HepG2 (cell line): ENCODE measurements around the gene OTUD6A. TPM values are rescaled to one million over a fixed set of nuclear protein-coding genes. Genes with fewer than 3 reads are reported as not detected.

Experiments
- ATAC-seq: fragments of 200-7000 bp; cut with Tn5 transposase; 3 replicates; pipeline ENCODE4 v1.9.1; 2020; ENCODE audit warnings: mild to moderate bottlenecking, moderate library complexity
- Bru-seq: library from RNA; stranded (reverse); fragments of 400-500 nt; gene quantifications from one replicate; lab custom pipeline; 2021; lab: Mats Ljungman, UMichigan
- BruChase-seq, 2 experiments: library from RNA; stranded (reverse); fragments of 400-500 nt; gene quantifications; one replicate each; lab custom pipeline; 2021; lab: Mats Ljungman, UMichigan
- BruUV-seq: library from RNA; stranded (reverse); fragments of 400-500 nt; replicated peaks from 2 replicates; lab custom pipeline; 2021; lab: Mats Ljungman, UMichigan
- CTCF ChIA-PET: fragments of 300-600 bp; formaldehyde crosslinking; extraction: SDS; loops from one replicate; lab custom pipeline; 2021; ENCODE audit warnings: low total read pairs, inconsistent platforms, low intra/inter-chr PET ratio; lab: Yijun Ruan, JAX
- POLR2A ChIA-PET: fragments of 350-600 bp; sonication (Branson Sonifier 250); formaldehyde crosslinking; loops from one replicate; lab custom pipeline; 2020; ENCODE audit warnings: antibody characterized with exemption, inconsistent platforms; lab: Yijun Ruan, JAX
- DNase-seq: peaks from one replicate; pipeline ENCODE4 v3.0.0-alpha.2; 2015; ENCODE audit warnings: low spot score
- FAIRE-seq: peaks from 3 replicates; lab custom pipeline; 2011; peaks lifted over from hg19 to GRCh38; lab: Jason Lieb, UNC
- H2AFZ ChIP-seq: one replicate; pipeline ENCODE4 v1.6.1; 2011; ENCODE audit warnings: low read length, inconsistent platforms
- H3K27ac ChIP-seq: fragments of 300-600 bp; 3 replicates; pipeline ENCODE4 v1.8.0; 2011; ENCODE audit warnings: mixed run types, mild to moderate bottlenecking, mixed read lengths, low read length, inconsistent platforms; ENCODE audit not compliant: insufficient read depth; ENCODE audit errors: extremely low read length
- H3K27me3 ChIP-seq, 2 experiments: fragments of 200-600 bp in 1 of 2; 2 replicates in 1 of 2; 3 replicates in 1 of 2; pipeline versions ENCODE4 v1.6.0 to v1.8.0; 2011; ENCODE audit warnings: low read length in 2 of 2, mild to moderate bottlenecking in 2 of 2, moderate library complexity in 2 of 2, inconsistent platforms in 1 of 2; ENCODE audit not compliant: insufficient read depth in 2 of 2, control insufficient read depth in 1 of 2
- H3K36me3 ChIP-seq, 2 experiments: fragments of 200-600 bp in 1 of 2; replicated peaks in 1 of 2; 2 replicates in 1 of 2; 3 replicates in 1 of 2; pipeline versions ENCODE4 v1.5.1 to v1.8.0; 2011; ENCODE audit warnings: low read length in 2 of 2, inconsistent platforms in 1 of 2; ENCODE audit not compliant: insufficient read depth in 2 of 2, control insufficient read depth in 1 of 2
- H3K4me1 ChIP-seq: 2 replicates; pipeline ENCODE4 v1.5.1; 2012; ENCODE audit warnings: low read length, inconsistent platforms; ENCODE audit not compliant: insufficient read depth
- H3K4me2 ChIP-seq: 2 replicates; pipeline ENCODE4 v1.6.0; 2011; ENCODE audit warnings: low read depth, low read length, inconsistent platforms
- H3K4me3 ChIP-seq, 3 experiments: fragments of 200-600 bp in 1 of 3; sonication (generic), shearing (Covaris generic) in 1 of 3; replicated peaks in 1 of 3; 2 replicates each; pipeline ENCODE4 v1.5.1; 2011 to 2016; ENCODE audit warnings: low read length in 3 of 3, inconsistent platforms in 2 of 3, low read depth in 2 of 3, mild to moderate bottlenecking in 2 of 3, control low read depth in 1 of 3, mixed read lengths in 1 of 3; ENCODE audit not compliant: insufficient read depth in 1 of 3
- H3K79me2 ChIP-seq: one replicate; pipeline ENCODE4 v1.6.1; 2011; ENCODE audit warnings: low read length, inconsistent platforms; ENCODE audit not compliant: insufficient read depth
- H3K9ac ChIP-seq: 2 replicates; pipeline ENCODE4 v1.6.0; 2011; ENCODE audit warnings: mild to moderate bottlenecking, low read depth, low read length, inconsistent platforms; ENCODE audit not compliant: insufficient read depth
- H3K9me3 ChIP-seq: 2 replicates; pipeline ENCODE4 v1.5.1; 2012; ENCODE audit warnings: mild to moderate bottlenecking, low read length
- H4K20me1 ChIP-seq: 2 replicates; pipeline ENCODE4 v1.6.0; 2011; ENCODE audit warnings: inconsistent platforms, mild to moderate bottlenecking, low read length, moderate library complexity; ENCODE audit not compliant: insufficient read depth
- ARNT2 ChIP-seq: sonication (generic); formaldehyde crosslinking; IDR thresholded peaks from 2 replicates; pipeline ENCODE4 v1.8.0; 2022; ENCODE audit warnings: mild to moderate bottlenecking, low read depth, missing genetic modification reagents, moderate library complexity
- DR1 ChIP-seq: sonication (generic); formaldehyde crosslinking; IDR thresholded peaks from 2 replicates; pipeline ENCODE4 v1.8.0; 2021; ENCODE audit warnings: mild to moderate bottlenecking, missing genetic modification reagents, inconsistent platforms
- HOXA9 ChIP-seq: sonication (generic); formaldehyde crosslinking; IDR thresholded peaks from 2 replicates; pipeline ENCODE4 v1.8.1; 2022; ENCODE audit warnings: missing genetic modification reagents, mild to moderate bottlenecking, moderate library complexity, borderline replicate concordance
- KLF12 ChIP-seq: sonication (generic); formaldehyde crosslinking; IDR thresholded peaks from 2 replicates; pipeline ENCODE4 v1.4.0; 2020; ENCODE audit warnings: missing genetic modification reagents, borderline replicate concordance
- NCOA2 ChIP-seq: sonication (generic); formaldehyde crosslinking; IDR thresholded peaks from 2 replicates; pipeline ENCODE4 v1.8.0; 2022; ENCODE audit warnings: inconsistent platforms
- NFKBIZ ChIP-seq: IDR thresholded peaks from 2 replicates; pipeline ENCODE4 v1.6.1; 2018; ENCODE audit warnings: missing genetic modification reagents, missing compliant biosample characterization
- RFX3 ChIP-seq: IDR thresholded peaks from 2 replicates; pipeline ENCODE4 v1.6.1; 2016; ENCODE audit warnings: missing biosample characterization, missing genetic modification reagents
- SP5 ChIP-seq: IDR thresholded peaks from 2 replicates; pipeline ENCODE4 v1.6.1; 2016; ENCODE audit warnings: low read depth, borderline replicate concordance
- SPEN ChIP-seq: sonication (generic); formaldehyde crosslinking; IDR thresholded peaks from 2 replicates; pipeline ENCODE4 v1.5.1; 2020; ENCODE audit warnings: low read depth, mild to moderate bottlenecking, missing genetic modification reagents
- TCF7L2 ChIP-seq: IDR thresholded peaks from 2 replicates; pipeline ENCODE4 v1.6.1; 2011; ENCODE audit warnings: mild to moderate bottlenecking, low read depth, low read length, moderate library complexity
- TRIM22 ChIP-seq: fragments of 450-650 bp; IDR thresholded peaks from 2 replicates; pipeline ENCODE4 v1.6.1; 2017
- ZHX1 ChIP-seq: sonication (generic); formaldehyde crosslinking; IDR thresholded peaks from 2 replicates; pipeline ENCODE4 v1.8.1; 2022; ENCODE audit warnings: low read depth, mild to moderate bottlenecking, missing genetic modification reagents
- ZNF572 ChIP-seq: sonication (generic); formaldehyde crosslinking; IDR thresholded peaks from 2 replicates; pipeline ENCODE4 v1.5.1; 2020; ENCODE audit warnings: mild to moderate bottlenecking, missing genetic modification reagents
- ZNF589 ChIP-seq: sonication (generic); formaldehyde crosslinking; conservative IDR thresholded peaks from 2 replicates; pipeline ENCODE4 v1.8.0; 2022; ENCODE audit warnings: mild to moderate bottlenecking, moderate library complexity, missing genetic modification reagents
- ZNF639 ChIP-seq: conservative IDR thresholded peaks from 2 replicates; pipeline ENCODE4 v1.6.1; 2018; ENCODE audit warnings: missing genetic modification reagents
- ZSCAN12 ChIP-seq: sonication (generic); formaldehyde crosslinking; IDR thresholded peaks from 2 replicates; pipeline ENCODE4 v1.9.0; 2021; ENCODE audit warnings: mild to moderate bottlenecking, missing genetic modification reagents
- WGBS: methylation state at CpG from one replicate; pipeline ENCODE4 v1.1.6; 2017; ENCODE audit warnings: low lambda C conversion rate; 5-methylcytosine and 5-hydroxymethylcytosine counted together
- in situ Hi-C: cut with HindIII; loops from 2 replicates; pipeline ENCODE4 v1.10.0; 2017; ENCODE audit warnings: low pct_unique_long_range_greater_than_20kb; ENCODE audit not compliant: extremely low pct_ligation_motif_present
- intact Hi-C: fragments of 100-400 bp; cut with micrococcal nuclease; formaldehyde crosslinking; loops from one replicate; pipeline ENCODE4 v1.10.0; 2022; ENCODE audit not compliant: unreplicated experiment
- long read RNA-seq, 2 experiments: library from RNA in 1 of 2; library from polyadenylated mRNA in 1 of 2; stranded (forward) in 1 of 2; unstranded in 1 of 2; transcript quantifications; one replicate each; pipeline ENCODE4 v2.0.0, GENCODE V29; 2019 to 2022
- polyA minus RNA-seq, 3 experiments: library from RNA; depleted of rRNA, polyadenylated mRNA; stranded (reverse); fragments of >200 nt; gene quantifications; 2 replicates each; pipeline ENCODE4 v1.2.3, GENCODE V29; 2011; ENCODE audit warnings: low replicate concordance in 1 of 3
- polyA plus RNA-seq, 8 experiments: library from polyadenylated mRNA; depleted of rRNA in 3 of 8; stranded (reverse) in 7 of 8; unstranded in 1 of 8; fragments of >200 nt; fragmentation: Illumina TruSeq in 4 of 8; extraction: Trizol in 4 of 8; gene quantifications; 2 replicates each; pipeline versions ENCODE4 v1.2.1 to v1.2.3, GENCODE V29; 2011 to 2016; ENCODE audit warnings: low read depth in 4 of 8, missing spikeins in 1 of 8, mixed read lengths in 1 of 8; ENCODE audit not compliant: insufficient read depth in 1 of 8
- total RNA-seq, 5 experiments: library from RNA; depleted of rRNA; stranded (reverse); fragments of >200 nt; fragmentation: Illumina TruSeq; extraction: Trizol; gene quantifications; 2 replicates each; pipeline ENCODE4 v1.2.3, GENCODE V29; 2016; ENCODE audit warnings: low read depth in 1 of 5

Gene OTUD6A
- total RNA-seq (2016; rRNA removed; fragmentation: Illumina TruSeq; extraction: Trizol) (not detected in 2 replicates), polyA plus RNA-seq (2011; rRNA removed) (not detected in 2 replicates), polyA minus RNA-seq (2011; rRNA and poly(A)+ RNA removed; ENCODE audit: low replicate concordance) (not detected in 2 replicates), Bru-seq, nascent RNA (not detected), BruChase-seq, experiment 1, labeled RNA remaining after a 6-hour chase (percentile 21 among the genes with signal in this experiment), BruChase-seq, experiment 2, labeled RNA remaining after a 2-hour chase (percentile 20 among the genes with signal in this experiment)
- not detected in 2 replicates for total RNA-seq (2016; cell fraction: cytosol; rRNA removed; fragmentation: Illumina TruSeq; extraction: Trizol; ENCODE audit: low read depth)
- total RNA-seq (2016; cell fraction: insoluble cytoplasmic fraction; rRNA removed; fragmentation: Illumina TruSeq; extraction: Trizol): not detected in 2 replicates
- not detected in 2 replicates for total RNA-seq (2016; cell fraction: membrane; rRNA removed; fragmentation: Illumina TruSeq; extraction: Trizol)
- not detected in 2 replicates for total RNA-seq (2016; cell fraction: nucleus; rRNA removed; fragmentation: Illumina TruSeq; extraction: Trizol)
- polyA plus RNA-seq (2011; cell fraction: cytosol; rRNA removed): not detected in 2 replicates
- polyA plus RNA-seq (2011; cell fraction: nucleus; rRNA removed): not detected in 2 replicates
- not detected in 2 replicates for polyA plus RNA-seq (2012)
- polyA plus RNA-seq (2016; cell fraction: cytosol; fragmentation: Illumina TruSeq; extraction: Trizol; ENCODE audit: low read depth): not detected in 2 replicates
- polyA plus RNA-seq (2016; cell fraction: insoluble cytoplasmic fraction; fragmentation: Illumina TruSeq; extraction: Trizol; ENCODE audit: low read depth): not detected in 2 replicates
- not detected in 2 replicates for polyA plus RNA-seq (2016; cell fraction: membrane; fragmentation: Illumina TruSeq; extraction: Trizol; ENCODE audit: low read depth)
- polyA plus RNA-seq (2016; cell fraction: nucleus; fragmentation: Illumina TruSeq; extraction: Trizol; ENCODE audit: insufficient read depth, low read depth): not detected in 2 replicates
- not detected in 2 replicates for polyA minus RNA-seq (2011; cell fraction: cytosol; rRNA and poly(A)+ RNA removed)
- polyA minus RNA-seq (2011; cell fraction: nucleus; rRNA and poly(A)+ RNA removed): not detected in 2 replicates
- long read RNA-seq, experiment 1: 0 reads
- long read RNA-seq, experiment 2: 0 reads

- Histone ChIP-seq H4K20me1 (no peaks in the 10 kb centered on the region), H3K27ac (no peak within 1 kb of the TSS), H3K4me3 (no peak within 1 kb of the TSS), H3K27me3 (0 out of 5 replicates have a peak, but pooled peaks cover 0 to 4% of the 10 kb centered on the region in 2 experiments), H3K36me3 (no peaks in the 10 kb centered on the region), H3K9ac (no peak within 1 kb of the TSS), H3K4me2 (no peak within 1 kb of the TSS), H2AFZ (no peak within 1 kb of the TSS), H3K4me1 (no peaks in the 10 kb centered on the region), H3K9me3 (no peaks in the 10 kb centered on the region), H3K79me2 (no peaks in the 10 kb centered on the region)
- ATAC-seq: no peak
- ChIA-PET POLR2A (no interaction called here), CTCF (no interaction called here)
- FAIRE-seq: no peak
- 69% methylated on average over 13 of the region's 14 CpGs for WGBS
- in situ Hi-C loops (no loop called here), intact Hi-C loops (no loop called here)
- no peak for DNase-seq
- no TSS peak for BruUV-seq
- TF ChIP-seq DR1 (CRISPR knock-in tag) (no peak), ZNF572 (CRISPR knock-in tag) (no peak), NCOA2 (CRISPR knock-in tag) (no peak), SP5 (CRISPR knock-in tag) (no peak), ZNF639 (CRISPR knock-in tag) (no peak), SPEN (CRISPR knock-in tag) (no peak), TRIM22 (no peak), TCF7L2 (no peak), HOXA9 (CRISPR knock-in tag) (no peak), ZSCAN12 (CRISPR knock-in tag) (no peak), KLF12 (CRISPR knock-in tag) (no peak), NFKBIZ (CRISPR knock-in tag) (no peak), RFX3 (no peak), ZNF589 (CRISPR knock-in tag) (no peak), ZHX1 (CRISPR knock-in tag) (no peak), ARNT2 (no peak)
Measured at GRCh38 chrX:70062076-70062475, at the start of gene OTUD6A. Gene OTUD6A, plus strand, starts transcription at chrX:70062457. Its CDS starts 68 bp downstream, at chrX:70062525.
